H1 (cell line): ENCODE data around the gene EIPR1. TPM values are rescaled to one million over a fixed set of nuclear protein-coding genes. Genes with fewer than 3 reads are reported as not detected.

Experiments used
- HDAC2 ChIP-seq, 2 experiments: fragments of 300-600 bp in 1 of 2; sonication (generic) in 1 of 2; IDR thresholded peaks; 2 replicates each; pipeline ENCODE4 v1.6.1; 2011 to 2012; ENCODE audit warnings: low read depth in 2 of 2, low read length in 2 of 2, mild to moderate bottlenecking in 2 of 2, moderate library complexity in 2 of 2, borderline replicate concordance in 1 of 2, inconsistent platforms in 1 of 2
- KDM1A ChIP-seq: fragments of 200-600, 300-600 bp; sonication (generic); IDR thresholded peaks from 2 replicates; pipeline ENCODE4 v1.7.1; 2016; ENCODE audit warnings: mild to moderate bottlenecking, low read length, borderline replicate concordance
- RBBP5 ChIP-seq: IDR thresholded peaks from 2 replicates; pipeline ENCODE4 v1.7.1; 2012; ENCODE audit warnings: low read depth, mild to moderate bottlenecking, inconsistent platforms, low read length, moderate library complexity, borderline replicate concordance
- SRF ChIP-seq: IDR thresholded peaks from 2 replicates; pipeline ENCODE4 v1.6.1; 2011; ENCODE audit warnings: mild to moderate bottlenecking, low read depth, low read length, moderate library complexity
- TEAD4 ChIP-seq: IDR thresholded peaks from 2 replicates; pipeline ENCODE4 v1.6.1; 2012; ENCODE audit warnings: low read depth, low read length, inconsistent platforms, mixed read lengths
- polyA plus RNA-seq, 7 experiments: library from polyadenylated mRNA; depleted of rRNA in 3 of 7; stranded (reverse) in 5 of 7; unstranded in 2 of 7; fragments of >200 nt in 5 of 7; fragments of 200-250 nt in 2 of 7; gene quantifications; 1 replicate in 5 of 7; 2 replicates in 1 of 7; 4 replicates in 1 of 7; pipeline versions ENCODE4 v1.2.1 to v1.2.3, GENCODE V29; 2011 to 2013; ENCODE audit warnings: missing spikeins in 2 of 7, mixed read lengths in 2 of 7
- total RNA-seq: library from RNA; stranded (reverse); fragmentation: NEBNext Ultra II Directional; extraction: Animal tissue kit (Norgen Biotek cat#: 25700); gene quantifications from 2 replicates; pipeline ENCODE4 v1.2.1, GENCODE V29; 2021
- TF ChIP-seq, protein P1 (sequence below): IDR thresholded peaks from 2 replicates; pipeline ENCODE4 v1.6.1; 2012; ENCODE audit warnings: low read length, inconsistent platforms
- TF ChIP-seq, protein P2 (sequence below): IDR thresholded peaks from 2 replicates; pipeline ENCODE4 v1.6.1; 2011; ENCODE audit warnings: low read length, improper control_type of control experiment

The EIPR1 gene
- total and polyA plus RNA-seq, 2 of the 8 experiments (the other 6 are each of a cell fraction or from before 2014, with no cell fraction given), result 26.3 to 56.4 TPM

DNA sequence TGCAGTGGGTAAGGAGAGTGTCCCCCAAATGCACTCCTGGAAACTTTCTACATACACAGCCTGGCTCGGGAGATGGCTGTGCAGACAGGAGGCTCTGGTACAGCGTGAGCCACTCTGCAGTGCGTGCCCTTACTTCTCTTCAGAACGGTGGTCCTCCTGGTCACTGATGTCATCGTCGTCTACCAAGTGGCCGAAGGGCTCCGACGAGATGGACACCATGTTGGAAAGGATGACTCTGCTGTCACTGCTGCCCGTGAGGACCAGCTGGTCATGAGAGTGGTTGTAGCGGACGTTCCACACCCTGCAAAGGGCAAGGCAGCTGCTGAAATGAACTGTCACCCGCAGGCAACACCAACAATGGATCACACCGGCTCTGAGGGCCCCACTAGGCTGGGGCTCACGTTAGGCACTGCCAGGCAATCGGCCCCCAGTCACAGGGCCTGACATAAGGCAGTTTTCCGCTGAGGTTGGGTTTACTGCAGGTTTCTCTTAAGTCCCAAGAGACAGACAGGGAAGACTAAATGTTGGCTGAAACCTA, 185.3 kb downstream of the EIPR1 start (continued):
- TF ChIP-seq, protein P1, sequence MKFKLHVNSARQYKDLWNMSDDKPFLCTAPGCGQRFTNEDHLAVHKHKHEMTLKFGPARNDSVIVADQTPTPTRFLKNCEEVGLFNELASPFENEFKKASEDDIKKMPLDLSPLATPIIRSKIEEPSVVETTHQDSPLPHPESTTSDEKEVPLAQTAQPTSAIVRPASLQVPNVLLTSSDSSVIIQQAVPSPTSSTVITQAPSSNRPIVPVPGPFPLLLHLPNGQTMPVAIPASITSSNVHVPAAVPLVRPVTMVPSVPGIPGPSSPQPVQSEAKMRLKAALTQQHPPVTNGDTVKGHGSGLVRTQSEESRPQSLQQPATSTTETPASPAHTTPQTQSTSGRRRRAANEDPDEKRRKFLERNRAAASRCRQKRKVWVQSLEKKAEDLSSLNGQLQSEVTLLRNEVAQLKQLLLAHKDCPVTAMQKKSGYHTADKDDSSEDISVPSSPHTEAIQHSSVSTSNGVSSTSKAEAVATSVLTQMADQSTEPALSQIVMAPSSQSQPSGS, result no peak
- TF ChIP-seq, protein P2, sequence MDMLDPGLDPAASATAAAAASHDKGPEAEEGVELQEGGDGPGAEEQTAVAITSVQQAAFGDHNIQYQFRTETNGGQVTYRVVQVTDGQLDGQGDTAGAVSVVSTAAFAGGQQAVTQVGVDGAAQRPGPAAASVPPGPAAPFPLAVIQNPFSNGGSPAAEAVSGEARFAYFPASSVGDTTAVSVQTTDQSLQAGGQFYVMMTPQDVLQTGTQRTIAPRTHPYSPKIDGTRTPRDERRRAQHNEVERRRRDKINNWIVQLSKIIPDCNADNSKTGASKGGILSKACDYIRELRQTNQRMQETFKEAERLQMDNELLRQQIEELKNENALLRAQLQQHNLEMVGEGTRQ, result no peak
- no peak for TF ChIP-seq TEAD4
- no peak for TF ChIP-seq RBBP5
- no peak for TF ChIP-seq KDM1A
- no peak for TF ChIP-seq SRF
- TF ChIP-seq HDAC2 (IDR thresholded peaks at IDR 0.05; ENCODE audit: borderline replicate concordance in 1 of 2, low read depth in 2 of 2, low read length in 2 of 2), result no peak
